SKM-1 (cell line): ENCODE data around the gene TESK1.

Experiments used
- DNase-seq: peaks from one replicate; lab custom pipeline; 2025; ENCODE audit not compliant: unreplicated experiment; lab: John Stamatoyannopoulos, UW

The TESK1 gene

GRCh38 chr9:35604578-35605350, at the start of gene TESK1:
Gene TESK1 (plus strand): TSS chr9:35605262. CDS start chr9:35605620, 358 bp downstream.
- DNase-seq: peak; percentile 19

- no peak for DNase-seq
Measured at GRCh38 chr9:35555881-35556280, 49.2 kb upstream of the TESK1 start.

GRCh38 chr9:35556776-35557175, 48.3 kb upstream of the TESK1 start:
- DNase-seq: no peak

GRCh38 chr9:35557320-35557719, 47.7 kb upstream of the TESK1 start:
- no peak for DNase-seq

GRCh38 chr9:35558185-35558584, 46.9 kb upstream of the TESK1 start:
- no peak for DNase-seq

GRCh38 chr9:35559792-35560530, 45.1 kb upstream of the TESK1 start:
- DNase-seq: no peak

GRCh38 chr9:35560625-35561337, 44.3 kb upstream of the TESK1 start:
- DNase-seq: no peak

GRCh38 chr9:35561468-35562261, 43.4 kb upstream of the TESK1 start:
- no peak for DNase-seq

- DNase-seq: no peak
Measured at GRCh38 chr9:35562895-35563780, 41.9 kb upstream of the TESK1 start.

- no peak for DNase-seq
Measured at GRCh38 chr9:35563791-35564197, 41.3 kb upstream of the TESK1 start.

- DNase-seq: no peak
Measured at GRCh38 chr9:35564658-35565061, 40.4 kb upstream of the TESK1 start.

GRCh38 chr9:35566417-35566816, 38.6 kb upstream of the TESK1 start:
- no peak for DNase-seq

- DNase-seq: no peak
Measured at GRCh38 chr9:35568196-35568595, 36.9 kb upstream of the TESK1 start.

GRCh38 chr9:35569206-35569605, 35.9 kb upstream of the TESK1 start:
- no peak for DNase-seq

- DNase-seq: no peak
Measured at GRCh38 chr9:35570709-35571504, 34.2 kb upstream of the TESK1 start.

- no peak for DNase-seq
Measured at GRCh38 chr9:35574578-35575122, 30.4 kb upstream of the TESK1 start.

- no peak for DNase-seq
Measured at GRCh38 chr9:35575478-35575877, 29.6 kb upstream of the TESK1 start.

GRCh38 chr9:35577486-35577885, 27.6 kb upstream of the TESK1 start:
- DNase-seq: no peak

GRCh38 chr9:35579130-35579529, 25.9 kb upstream of the TESK1 start:
- no peak for DNase-seq
